ENCODE results near the gene MS4A5.

Gene MS4A5

DNA sequence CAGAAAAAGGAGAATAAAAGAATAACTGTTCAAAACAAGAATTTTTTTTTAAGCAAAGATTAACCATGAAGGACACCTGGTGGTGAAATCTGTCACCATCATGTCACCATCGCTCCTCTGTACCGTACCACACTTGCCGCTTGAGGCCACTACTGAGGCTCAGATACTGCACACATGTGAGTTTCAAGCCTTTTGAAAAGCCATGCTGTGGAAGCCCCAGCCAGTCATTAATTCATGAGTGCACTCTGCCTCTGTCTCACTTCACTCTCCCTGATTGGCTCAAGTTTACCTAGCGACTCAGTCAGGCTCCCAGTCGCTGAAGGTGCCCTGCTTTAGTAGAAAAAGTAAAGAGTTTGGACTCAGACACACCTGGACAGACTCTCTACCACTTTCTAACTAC is 56.6 kb downstream of the MS4A5 start:
- peak; percentile 12 for DNase-seq

DNA sequence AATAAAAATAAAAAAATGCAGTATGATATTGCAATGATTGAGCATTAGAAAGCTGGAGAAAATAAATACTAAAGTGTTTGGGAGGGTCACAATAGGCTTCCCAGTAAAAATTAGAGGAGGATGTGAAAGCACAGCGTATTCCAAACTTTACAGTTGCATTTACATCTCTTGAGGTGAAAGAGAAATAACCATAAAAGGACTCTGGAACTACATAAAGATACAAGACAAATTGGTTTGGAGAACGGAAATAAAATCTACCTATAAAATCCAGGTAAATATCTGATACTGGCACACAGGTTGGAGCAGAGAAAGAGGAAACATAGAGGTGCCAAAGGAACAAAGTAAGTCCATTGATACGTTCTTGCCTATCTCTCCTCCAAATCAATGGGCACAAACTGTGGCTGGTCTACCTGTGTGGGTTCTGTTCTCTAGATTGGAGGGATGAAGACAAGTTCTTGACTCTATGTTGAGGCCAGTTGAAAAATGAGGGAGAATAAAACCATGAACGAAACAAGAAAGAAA is 63.2 kb downstream of the MS4A5 start, which contains the start of gene MS4A12:
Gene MS4A12 (plus strand): TSS at position 291 of the 522 bp plus-strand sequence. CDS start 4,541 bp downstream, outside the sequence.
- no peak for DNase-seq

DNA sequence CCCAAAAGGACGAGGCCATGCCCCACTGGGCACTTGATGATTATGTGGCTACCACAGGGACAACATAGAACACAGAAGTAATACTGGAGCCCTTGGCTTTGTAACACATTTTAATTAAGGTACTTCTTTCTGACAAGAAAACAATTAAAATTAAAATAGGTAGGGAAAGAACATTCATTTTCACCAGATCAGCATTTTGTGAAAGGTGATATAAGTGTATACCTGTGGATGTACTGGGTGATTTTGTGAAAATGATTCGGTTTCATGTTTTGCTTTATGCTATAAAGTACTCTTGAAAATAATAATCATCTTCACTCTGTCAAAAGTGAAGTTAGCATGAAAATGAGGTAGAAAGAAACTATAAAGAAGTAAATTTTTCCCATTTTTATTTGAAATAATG is 64.1 kb downstream of the MS4A5 start:
- no peak for DNase-seq

All from NCI-H1092 (cell line).